ENCODE measurements around the gene ST6GALNAC2. TPM values are rescaled to one million over a fixed set of nuclear protein-coding genes. Genes with fewer than 3 reads are reported as not detected.
A peak's percentile ranks its signal among the peaks of the same experiment; 100 is the strongest.

Gene ST6GALNAC2
- total RNA-seq, 1 donor from 2014 or later = 24.8 TPM

GRCh38 chr17:76570457-76570856, 15.2 kb downstream of the ST6GALNAC2 start:
- Histone ChIP-seq H3K27me3 (no peaks in the 10 kb centered on the region), H3K4me1 (peaks cover 20% of the 10 kb centered on the region), H3K36me3 (no peaks in the 10 kb centered on the region), H3K9me3 (no peaks in the 10 kb centered on the region), H3K4me3 (no peak overlapping the region), H3K27ac (no peak overlapping the region)
- intact Hi-C loops (cut with DNase I) = no loop called here
- no peak for TF ChIP-seq CTCF (IDR thresholded peaks at IDR 0.05)
- no peak for TF ChIP-seq POLR2A (IDR thresholded peaks at IDR 0.05)
- TF ChIP-seq POLR2AphosphoS5 (IDR thresholded peaks at IDR 0.05; ENCODE audit: insufficient read depth in 1 of 2, low read depth in 1 of 2) = no peak
- no peak for DNase-seq (ENCODE audit: extremely low spot score in 2 of 2)

- no peak overlapping the region for H3K27ac ChIP-seq
- peaks cover 20% of the 10 kb centered on the region for H3K4me1 ChIP-seq
- TF ChIP-seq CTCF (IDR thresholded peaks at IDR 0.05) (no peak), POLR2AphosphoS5 (IDR thresholded peaks at IDR 0.05; ENCODE audit: insufficient read depth in 1 of 2, low read depth in 1 of 2) (peak in 1 of 2 donors; percentile 20)
- H3K36me3 ChIP-seq = peaks cover 0 to 2% of the 10 kb centered on the region in 2 donors
- no peaks in the 10 kb centered on the region for H3K27me3 ChIP-seq
- no peaks in the 10 kb centered on the region for H3K9me3 ChIP-seq
- no peak overlapping the region for H3K4me3 ChIP-seq
- intact Hi-C loops (cut with DNase I) = no loop called here
- DNase-seq (ENCODE audit: extremely low spot score in 2 of 2) = no peak
Measured at GRCh38 chr17:76569607-76570279, 15.9 kb downstream of the ST6GALNAC2 start.

- peaks cover 0 to 10% of the 10 kb centered on the region in 2 donors for H3K36me3 ChIP-seq
Measured at GRCh38 chr17:76568811-76569221, 16.8 kb downstream of the ST6GALNAC2 start.

GRCh38 chr17:76567634-76568432, 17.8 kb downstream of the ST6GALNAC2 start:
- Histone ChIP-seq H3K36me3 (peaks cover 0 to 10% of the 10 kb centered on the region in 2 donors), H3K4me1 (peaks cover 23% of the 10 kb centered on the region), H3K27ac (no peak overlapping the region)

More at GRCh38 chr17:76568811-76569221, 16.8 kb downstream of the ST6GALNAC2 start:
- Histone ChIP-seq H3K4me3 (no peak overlapping the region), H3K4me1 (peaks cover 20% of the 10 kb centered on the region), H3K27me3 (no peaks in the 10 kb centered on the region), H3K9me3 (no peaks in the 10 kb centered on the region), H3K27ac (no peak overlapping the region)
- intact Hi-C loops (cut with DNase I) = no loop called here
- TF ChIP-seq CTCF (IDR thresholded peaks at IDR 0.05) (no peak), POLR2AphosphoS5 (IDR thresholded peaks at IDR 0.05; ENCODE audit: insufficient read depth in 1 of 2, low read depth in 1 of 2) (no peak), POLR2A (IDR thresholded peaks at IDR 0.05) (no peak)
- DNase-seq (ENCODE audit: extremely low spot score in 2 of 2) = peak in 1 of 2 donors; percentile 94

More at GRCh38 chr17:76567634-76568432, 17.8 kb downstream of the ST6GALNAC2 start:
- Histone ChIP-seq H3K9me3 (no peaks in the 10 kb centered on the region), H3K4me3 (no peak overlapping the region), H3K27me3 (no peaks in the 10 kb centered on the region)
- no peak for DNase-seq (ENCODE audit: extremely low spot score in 2 of 2)
- intact Hi-C loops (cut with DNase I) = no loop called here
- TF ChIP-seq CTCF (IDR thresholded peaks at IDR 0.05) = no peak
